A673 (cell line): ENCODE measurements around the gene CLASP2. TPM values are rescaled to one million over a fixed set of nuclear protein-coding genes. Genes with fewer than 3 reads are reported as not detected.

Experiments
- BruUV-seq: library from RNA; stranded (reverse); fragments of 400-500 nt; replicated peaks from 2 replicates; lab custom pipeline; 2021; lab: Mats Ljungman, UMichigan
- CTCF ChIA-PET: fragments of 300-600 bp; sonication (Branson Sonifier 250); formaldehyde crosslinking; loops from one replicate; lab custom pipeline; 2022; ENCODE audit warnings: antibody characterized with exemption; lab: Charles Lee
- POLR2A ChIA-PET: fragments of 300-600 bp; sonication (Branson Sonifier 250); formaldehyde crosslinking; loops from one replicate; lab custom pipeline; 2022; ENCODE audit warnings: antibody characterized with exemption; ENCODE audit not compliant: low non-redundant PET; lab: Charles Lee
- DNase-seq: peaks from one replicate; pipeline ENCODE4 v3.0.0-alpha.2; 2015; ENCODE audit warnings: low spot score
- H3K27ac ChIP-seq: fragments of 200-600 bp; sonication (generic); 2 replicates; pipeline ENCODE4 v1.5.1; 2016; ENCODE audit warnings: mixed run types, low read depth, mild to moderate bottlenecking, mixed read lengths, antibody characterized with exemption, low read length; ENCODE audit not compliant: poor library complexity, severe bottlenecking
- H3K27me3 ChIP-seq: fragments of 200-600 bp; sonication (generic); replicated peaks from 2 replicates; pipeline ENCODE4 v1.6.1; 2017; ENCODE audit warnings: mixed run types, low read depth, mild to moderate bottlenecking, mixed read lengths, antibody characterized with exemption, low read length; ENCODE audit not compliant: insufficient read depth, poor library complexity
- H3K36me3 ChIP-seq: fragments of 200-600 bp; sonication (generic); 2 replicates; pipeline ENCODE4 v1.6.1; 2016; ENCODE audit warnings: mixed run types, mild to moderate bottlenecking, mixed read lengths, antibody characterized with exemption, low read length; ENCODE audit not compliant: insufficient read depth, poor library complexity, severe bottlenecking
- H3K4me1 ChIP-seq: fragments of 200-600 bp; sonication (generic); 2 replicates; pipeline ENCODE4 v1.6.1; 2017; ENCODE audit warnings: mixed run types, mild to moderate bottlenecking, mixed read lengths, antibody characterized with exemption, low read length; ENCODE audit not compliant: insufficient read depth, poor library complexity, severe bottlenecking
- H3K4me3 ChIP-seq: fragments of 200-600 bp; sonication (generic); 2 replicates; pipeline ENCODE4 v1.5.1; 2016; ENCODE audit warnings: low read depth, mixed run types, mild to moderate bottlenecking, mixed read lengths, low read length; ENCODE audit not compliant: poor library complexity, severe bottlenecking
- H3K9me3 ChIP-seq: fragments of 200-600 bp; sonication (generic); 2 replicates; pipeline ENCODE4 v1.6.1; 2016; ENCODE audit warnings: mixed run types, low read depth, mild to moderate bottlenecking, mixed read lengths, antibody characterized with exemption, low read length; ENCODE audit not compliant: poor library complexity, severe bottlenecking
- EZH2 ChIP-seq: fragments of 200-600 bp; sonication (generic); IDR thresholded peaks from 2 replicates; pipeline ENCODE4 v1.6.1; 2017; ENCODE audit warnings: borderline replicate concordance, low read depth, mild to moderate bottlenecking, mixed read lengths, antibody characterized with exemption, low read length; ENCODE audit not compliant: poor library complexity, severe bottlenecking
- intact Hi-C: fragments of 100-400 bp; cut with micrococcal nuclease; formaldehyde crosslinking; loops from one replicate; pipeline ENCODE4 v1.10.0; 2022; ENCODE audit not compliant: unreplicated experiment
- total RNA-seq: library from RNA; stranded (reverse); gene quantifications from 2 replicates; pipeline ENCODE4 v1.2.3, GENCODE V29; 2021
- TF ChIP-seq, protein P1 (sequence below): fragments of 300-800, 200-600 bp; sonication (generic); conservative IDR thresholded peaks from 2 replicates; pipeline ENCODE4 v1.5.1; 2017; ENCODE audit warnings: low read depth, mild to moderate bottlenecking, antibody characterized with exemption, low read length, moderate library complexity, mixed read lengths

CLASP2 gene
- total RNA-seq, 1 experiment from 2014 or later: 67.4 TPM

DNA sequence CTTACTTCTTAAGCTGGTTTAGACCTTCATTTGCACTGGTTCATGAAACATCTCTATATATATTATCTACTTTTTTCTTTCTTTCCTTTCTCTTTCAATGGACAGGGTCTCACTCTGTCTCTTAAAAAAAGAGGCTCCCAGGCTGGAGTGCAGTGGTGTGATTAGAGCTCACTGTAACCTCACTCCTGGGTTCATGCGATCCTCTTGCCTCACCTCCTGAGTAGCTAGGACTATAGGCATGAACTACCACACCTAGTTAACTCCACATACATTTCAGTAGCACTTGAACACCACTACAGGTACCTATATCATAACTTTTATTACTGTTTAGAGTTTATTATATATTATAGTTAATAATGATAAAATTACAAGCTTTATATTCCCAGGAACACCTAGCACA is 160.8 kb downstream of the CLASP2 start:
- no peak for DNase-seq
- no TSS peak for BruUV-seq
- intact Hi-C loops: no loop called here
- Histone ChIP-seq H3K4me1 (no peaks in the 10 kb centered on the region), H3K27ac (no peak overlapping the region), H3K36me3 (peaks cover 3% of the 10 kb centered on the region), H3K4me3 (no peak overlapping the region), H3K9me3 (no peaks in the 10 kb centered on the region), H3K27me3 (no peaks in the 10 kb centered on the region)
- POLR2A ChIA-PET: no interaction called here
- TF ChIP-seq, protein P1, sequence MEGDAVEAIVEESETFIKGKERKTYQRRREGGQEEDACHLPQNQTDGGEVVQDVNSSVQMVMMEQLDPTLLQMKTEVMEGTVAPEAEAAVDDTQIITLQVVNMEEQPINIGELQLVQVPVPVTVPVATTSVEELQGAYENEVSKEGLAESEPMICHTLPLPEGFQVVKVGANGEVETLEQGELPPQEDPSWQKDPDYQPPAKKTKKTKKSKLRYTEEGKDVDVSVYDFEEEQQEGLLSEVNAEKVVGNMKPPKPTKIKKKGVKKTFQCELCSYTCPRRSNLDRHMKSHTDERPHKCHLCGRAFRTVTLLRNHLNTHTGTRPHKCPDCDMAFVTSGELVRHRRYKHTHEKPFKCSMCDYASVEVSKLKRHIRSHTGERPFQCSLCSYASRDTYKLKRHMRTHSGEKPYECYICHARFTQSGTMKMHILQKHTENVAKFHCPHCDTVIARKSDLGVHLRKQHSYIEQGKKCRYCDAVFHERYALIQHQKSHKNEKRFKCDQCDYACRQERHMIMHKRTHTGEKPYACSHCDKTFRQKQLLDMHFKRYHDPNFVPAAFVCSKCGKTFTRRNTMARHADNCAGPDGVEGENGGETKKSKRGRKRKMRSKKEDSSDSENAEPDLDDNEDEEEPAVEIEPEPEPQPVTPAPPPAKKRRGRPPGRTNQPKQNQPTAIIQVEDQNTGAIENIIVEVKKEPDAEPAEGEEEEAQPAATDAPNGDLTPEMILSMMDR: no peak
- TF ChIP-seq EZH2: no peak
- CTCF ChIA-PET: no interaction called here

DNA sequence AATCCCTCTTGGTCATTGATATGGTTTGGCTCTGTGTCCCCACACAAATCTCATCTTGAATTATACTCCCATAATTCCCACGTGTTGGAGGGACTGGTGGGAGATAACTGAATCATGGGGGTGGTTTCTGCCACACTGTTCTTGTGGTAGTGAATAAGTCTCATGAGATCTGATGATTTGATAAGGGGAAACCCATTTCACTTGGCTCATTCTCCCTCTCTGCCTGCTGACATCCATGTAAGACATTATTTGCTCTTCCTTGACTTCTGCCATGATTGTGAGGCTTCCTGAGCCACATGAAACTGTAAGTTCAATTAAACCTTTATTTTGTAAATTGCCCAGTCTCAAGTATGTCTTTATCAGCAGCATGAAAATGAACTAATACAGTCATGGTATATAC is 171.0 kb downstream of the CLASP2 start:
- H3K4me1 ChIP-seq: no peaks in the 10 kb centered on the region
- H3K27ac ChIP-seq: no peak overlapping the region
- DNase-seq: no peak
- intact Hi-C loops: no loop called here
- no peaks in the 10 kb centered on the region for H3K9me3 ChIP-seq
- peaks cover 5% of the 10 kb centered on the region for H3K36me3 ChIP-seq
- no peaks in the 10 kb centered on the region for H3K27me3 ChIP-seq
- no TSS peak for BruUV-seq
- H3K4me3 ChIP-seq: no peak overlapping the region
- ChIA-PET CTCF (no interaction called here), POLR2A (no interaction called here)
- TF ChIP-seq, protein P1: no peak
- TF ChIP-seq EZH2: no peak

DNA sequence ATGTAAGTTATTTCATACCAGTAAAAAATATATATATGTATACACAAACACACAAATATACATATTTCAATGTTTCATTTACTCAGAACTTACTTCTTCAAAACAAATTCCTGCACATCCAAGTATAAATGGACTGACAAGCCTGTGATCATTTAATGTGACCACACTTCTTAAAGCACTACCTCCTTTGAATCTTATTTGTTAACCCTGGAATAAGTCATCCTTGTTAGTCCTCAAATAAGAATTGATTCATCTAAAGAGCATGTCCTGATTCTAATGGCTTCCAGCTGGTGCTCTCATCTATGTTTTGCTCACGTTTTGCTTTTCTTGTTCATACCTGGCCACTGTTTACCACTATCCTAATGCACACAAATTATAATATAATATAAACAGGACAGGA is 173.9 kb downstream of the CLASP2 start:
- intact Hi-C loops: no loop called here
- Histone ChIP-seq H3K4me1 (no peaks in the 10 kb centered on the region), H3K9me3 (no peaks in the 10 kb centered on the region), H3K27me3 (no peaks in the 10 kb centered on the region), H3K36me3 (no peaks in the 10 kb centered on the region), H3K27ac (no peak overlapping the region), H3K4me3 (no peak overlapping the region)
- TF ChIP-seq, protein P1: no peak
- TF ChIP-seq EZH2: no peak
- POLR2A ChIA-PET: no interaction called here
- no TSS peak for BruUV-seq
- DNase-seq: no peak
- CTCF ChIA-PET: no interaction called here
